Muscle layer of colon (tissue), 2 donors: ENCODE measurements around the gene SLC10A7.

ENCODE experiments used
- H3K27ac ChIP-seq: one replicate; pipeline ENCODE4 v1.7.0; 2013; ENCODE audit warnings: low read depth, mild to moderate bottlenecking, low read length, moderate library complexity
- H3K27me3 ChIP-seq, 2 donors: one replicate each; pipeline ENCODE4 v1.7.0; 2013; ENCODE audit warnings: low read length in 2 of 2, mild to moderate bottlenecking in 2 of 2; ENCODE audit not compliant: insufficient read depth in 2 of 2, control insufficient read depth in 1 of 2
- H3K36me3 ChIP-seq: one replicate; pipeline ENCODE4 v1.7.0; 2013; ENCODE audit warnings: mild to moderate bottlenecking, low read length; ENCODE audit not compliant: insufficient read depth
- H3K4me1 ChIP-seq: one replicate; pipeline ENCODE4 v1.7.0; 2013; ENCODE audit warnings: mild to moderate bottlenecking, low read length; ENCODE audit not compliant: insufficient read depth
- H3K4me3 ChIP-seq, 2 donors: one replicate each; pipeline ENCODE4 v1.7.0; 2013; ENCODE audit warnings: low read length in 2 of 2, low read depth in 1 of 2, mild to moderate bottlenecking in 1 of 2, moderate library complexity in 1 of 2
- H3K9ac ChIP-seq: one replicate; pipeline ENCODE4 v1.7.0; 2013; ENCODE audit warnings: low read length
- H3K9me3 ChIP-seq: one replicate; pipeline ENCODE4 v1.7.0; 2013; ENCODE audit warnings: mild to moderate bottlenecking, low read length
- donor health status: abdominal sarcoma.
- donor health status: Adenocarcinoma of cecum.

The SLC10A7 gene

DNA sequence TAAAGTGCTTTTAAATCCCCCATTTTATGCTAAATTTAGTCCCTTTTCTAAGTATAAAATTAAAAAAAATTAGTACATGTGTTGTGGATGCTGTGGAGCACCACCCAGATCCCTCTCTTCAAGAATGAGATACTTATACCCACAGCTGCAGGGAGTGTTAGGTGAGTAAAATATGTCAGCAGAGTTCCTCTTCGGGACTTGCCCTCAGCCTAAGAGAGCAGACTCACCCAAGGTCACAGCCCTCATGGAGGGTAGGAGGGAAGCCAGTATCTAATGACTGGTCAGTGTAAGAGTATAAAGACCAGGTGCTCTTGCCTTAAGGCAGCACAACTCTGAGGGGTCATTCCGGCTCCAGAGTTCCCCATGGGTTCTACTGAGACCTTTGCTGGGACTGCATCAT is 218.9 kb downstream of the SLC10A7 start:
- Histone ChIP-seq H3K9ac (no peak overlapping the region), H3K9me3 (no peaks in the 10 kb centered on the region), H3K4me3 (no peak overlapping the region), H3K27me3 (no peaks in the 10 kb centered on the region), H3K27ac (no peak overlapping the region), H3K4me1 (no peaks in the 10 kb centered on the region), H3K36me3 (no peaks in the 10 kb centered on the region)

- H3K27ac ChIP-seq, result no peak overlapping the region
- no peak overlapping the region for H3K4me3 ChIP-seq
- no peaks in the 10 kb centered on the region for H3K9me3 ChIP-seq
- no peaks in the 10 kb centered on the region for H3K27me3 ChIP-seq
- no peaks in the 10 kb centered on the region for H3K36me3 ChIP-seq
- no peaks in the 10 kb centered on the region for H3K4me1 ChIP-seq
- H3K9ac ChIP-seq, result no peak overlapping the region
Observed at GRCh38 chr4:146299607-146300006, 222.1 kb downstream of the SLC10A7 start.

DNA sequence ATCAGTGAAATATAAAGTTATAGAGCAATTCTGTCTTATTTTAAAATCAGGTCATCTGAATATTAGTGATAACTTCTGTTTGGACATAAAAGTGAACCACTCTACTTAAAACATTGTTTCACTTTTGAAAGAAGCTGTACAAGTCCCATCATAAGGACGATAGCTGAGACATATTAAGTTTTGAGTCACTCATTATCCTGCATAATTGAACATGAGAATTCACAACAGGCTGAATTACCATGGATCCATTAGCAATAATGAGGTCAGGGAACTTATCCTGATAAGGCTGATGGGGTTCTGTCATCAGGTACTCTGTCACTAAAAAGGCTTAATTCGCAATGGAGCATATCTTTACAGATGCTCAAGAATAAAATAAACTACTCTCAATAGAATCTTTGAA is 227.0 kb downstream of the SLC10A7 start:
- Histone ChIP-seq H3K27me3 (no peaks in the 10 kb centered on the region), H3K9me3 (no peaks in the 10 kb centered on the region), H3K36me3 (no peaks in the 10 kb centered on the region), H3K27ac (no peak overlapping the region), H3K4me3 (no peak overlapping the region), H3K9ac (no peak overlapping the region), H3K4me1 (no peaks in the 10 kb centered on the region)

DNA sequence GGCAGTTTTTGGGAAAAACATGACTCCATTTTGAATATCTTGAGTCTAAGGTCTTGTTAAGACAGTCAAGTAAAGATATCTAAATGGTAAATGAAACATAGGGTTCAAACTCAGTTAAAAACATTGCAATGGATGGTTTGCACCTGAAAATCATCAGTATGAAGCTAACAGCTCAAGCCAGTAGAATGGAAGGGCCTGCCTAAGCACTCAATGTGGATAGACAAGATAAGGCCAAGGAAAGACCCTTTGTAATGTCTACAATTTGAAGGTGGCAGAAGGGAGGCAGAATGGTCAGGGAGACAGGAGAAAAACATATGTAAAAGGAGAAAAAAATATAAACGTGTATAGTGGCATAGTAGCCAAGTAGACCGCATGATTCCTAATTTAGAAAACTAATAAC is 229.2 kb downstream of the SLC10A7 start:
- Histone ChIP-seq H3K4me3 (no peak overlapping the region), H3K36me3 (no peaks in the 10 kb centered on the region), H3K4me1 (no peaks in the 10 kb centered on the region), H3K27me3 (no peaks in the 10 kb centered on the region), H3K9me3 (no peaks in the 10 kb centered on the region), H3K9ac (no peak overlapping the region), H3K27ac (no peak overlapping the region)

DNA sequence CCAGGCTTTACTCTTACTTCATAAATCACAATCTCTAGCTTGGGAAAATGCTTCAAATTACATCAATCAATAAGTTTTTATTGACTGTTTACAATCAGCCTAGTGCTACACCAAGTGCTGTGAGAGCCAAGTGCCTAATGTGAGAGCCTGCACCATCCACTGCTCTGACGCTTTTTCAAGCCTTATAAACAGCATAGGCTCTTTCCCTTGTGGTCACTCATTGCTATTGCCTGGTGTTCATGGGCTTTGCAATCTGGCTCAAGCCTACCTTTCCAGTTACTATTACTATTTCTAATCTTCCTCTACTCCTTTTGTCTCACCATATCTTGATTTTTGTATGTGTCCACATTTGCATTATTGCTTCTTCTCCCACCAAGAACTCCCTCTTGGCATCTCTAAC is 230.4 kb downstream of the SLC10A7 start:
- no peaks in the 10 kb centered on the region for H3K9me3 ChIP-seq
- no peak overlapping the region for H3K4me3 ChIP-seq
- no peak overlapping the region for H3K27ac ChIP-seq
- H3K36me3 ChIP-seq, result no peaks in the 10 kb centered on the region
- no peak overlapping the region for H3K9ac ChIP-seq
- H3K4me1 ChIP-seq, result no peaks in the 10 kb centered on the region
- no peaks in the 10 kb centered on the region for H3K27me3 ChIP-seq

GRCh38 chr4:146288193-146288592 is 233.5 kb downstream of the SLC10A7 start:
- Histone ChIP-seq H3K27ac (no peak overlapping the region), H3K4me3 (no peak overlapping the region), H3K27me3 (no peaks in the 10 kb centered on the region)

DNA sequence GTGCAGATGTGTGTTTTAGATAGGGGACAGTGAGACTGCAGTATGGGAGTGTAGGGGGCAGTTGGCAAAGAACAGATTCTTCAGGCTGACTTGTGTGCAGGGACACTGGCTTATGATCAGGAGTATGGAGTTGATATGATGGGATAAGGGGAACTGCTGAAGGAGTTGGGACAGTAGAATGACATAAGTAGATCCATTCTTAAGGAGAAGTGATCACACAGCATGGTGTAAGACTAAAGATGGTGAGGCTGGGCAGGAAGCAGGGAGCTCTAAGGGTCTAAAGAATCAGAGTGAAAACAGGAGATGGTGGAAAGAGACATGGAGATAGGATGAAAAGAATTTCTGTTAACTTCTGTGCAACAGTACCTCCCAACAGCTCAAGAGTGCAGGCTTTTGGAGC is 236.7 kb downstream of the SLC10A7 start:
- Histone ChIP-seq H3K27ac (no peak overlapping the region), H3K36me3 (no peaks in the 10 kb centered on the region), H3K4me3 (no peak overlapping the region), H3K9ac (no peak overlapping the region), H3K4me1 (no peaks in the 10 kb centered on the region), H3K9me3 (no peaks in the 10 kb centered on the region), H3K27me3 (no peaks in the 10 kb centered on the region)

More at GRCh38 chr4:146288193-146288592, 233.5 kb downstream of the SLC10A7 start:
- Histone ChIP-seq H3K4me1 (no peaks in the 10 kb centered on the region), H3K36me3 (no peaks in the 10 kb centered on the region), H3K9ac (no peak overlapping the region), H3K9me3 (no peaks in the 10 kb centered on the region)

- Histone ChIP-seq H3K27me3 (no peaks in the 10 kb centered on the region), H3K4me1 (no peaks in the 10 kb centered on the region), H3K36me3 (no peaks in the 10 kb centered on the region), H3K9me3 (no peaks in the 10 kb centered on the region), H3K27ac (no peak overlapping the region), H3K4me3 (no peak overlapping the region), H3K9ac (no peak overlapping the region)
Observed at GRCh38 chr4:146283758-146284651, 237.7 kb downstream of the SLC10A7 start.

GRCh38 chr4:146282657-146283056 is 239.1 kb downstream of the SLC10A7 start:
- Histone ChIP-seq H3K27me3 (no peaks in the 10 kb centered on the region), H3K9me3 (no peaks in the 10 kb centered on the region), H3K36me3 (no peaks in the 10 kb centered on the region), H3K9ac (no peak overlapping the region), H3K27ac (no peak overlapping the region), H3K4me1 (no peaks in the 10 kb centered on the region), H3K4me3 (no peak overlapping the region)

- Histone ChIP-seq H3K9ac (no peak overlapping the region), H3K27ac (no peak overlapping the region), H3K4me1 (no peaks in the 10 kb centered on the region), H3K4me3 (no peak overlapping the region), H3K27me3 (no peaks in the 10 kb centered on the region), H3K9me3 (no peaks in the 10 kb centered on the region), H3K36me3 (no peaks in the 10 kb centered on the region)
Observed at GRCh38 chr4:146278986-146279385, 242.8 kb downstream of the SLC10A7 start.

- Histone ChIP-seq H3K36me3 (no peaks in the 10 kb centered on the region), H3K9ac (no peak overlapping the region), H3K9me3 (no peaks in the 10 kb centered on the region), H3K4me1 (no peaks in the 10 kb centered on the region), H3K4me3 (no peak overlapping the region), H3K27me3 (no peaks in the 10 kb centered on the region), H3K27ac (no peak overlapping the region)
Observed at GRCh38 chr4:146275370-146275769, 246.4 kb downstream of the SLC10A7 start.

DNA sequence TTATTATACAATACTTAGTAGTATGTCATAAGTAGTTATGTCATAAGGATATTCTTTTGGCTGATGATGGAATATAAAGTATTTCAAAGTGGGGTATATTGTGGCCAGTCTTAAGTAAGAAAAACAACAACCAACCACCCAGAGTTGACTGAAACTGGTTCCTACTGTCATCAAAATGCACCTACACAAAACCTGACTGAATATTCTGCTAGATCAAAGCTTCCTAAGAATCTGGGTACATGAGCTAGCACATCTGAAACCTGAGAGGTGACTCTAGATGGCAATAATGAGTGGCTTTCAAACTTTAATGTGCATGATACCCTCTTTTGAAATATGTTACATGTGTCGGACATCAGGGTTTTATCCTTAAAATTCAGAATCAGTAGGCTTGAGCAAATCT is 247.0 kb downstream of the SLC10A7 start:
- H3K9ac ChIP-seq, result no peak overlapping the region
- no peaks in the 10 kb centered on the region for H3K9me3 ChIP-seq
- H3K4me3 ChIP-seq, result no peak overlapping the region
- no peaks in the 10 kb centered on the region for H3K27me3 ChIP-seq
- H3K36me3 ChIP-seq, result no peaks in the 10 kb centered on the region
- no peak overlapping the region for H3K27ac ChIP-seq
- no peaks in the 10 kb centered on the region for H3K4me1 ChIP-seq
